ENCODE results near the gene TPM3.

DNA sequence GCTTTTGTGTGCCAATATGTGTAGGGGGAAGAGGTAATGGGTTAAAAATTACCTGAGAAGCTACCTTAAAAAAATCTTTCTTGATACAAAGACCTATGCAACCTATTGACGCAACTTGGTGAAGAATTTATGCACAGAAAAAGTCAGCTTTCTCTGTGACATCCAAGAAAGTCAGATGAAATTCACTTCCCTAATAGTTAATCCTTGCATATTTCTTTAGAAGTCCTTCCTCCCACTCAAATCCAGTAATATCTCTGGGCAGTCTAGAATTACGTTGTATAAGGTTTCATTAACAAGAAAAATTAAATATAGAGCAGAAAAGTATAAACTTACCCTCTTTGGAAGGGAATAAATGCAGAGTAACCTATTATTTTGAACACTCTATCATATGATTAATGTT, 31.7 kb upstream of the TPM3 start:
- TF ChIP-seq, protein P1, sequence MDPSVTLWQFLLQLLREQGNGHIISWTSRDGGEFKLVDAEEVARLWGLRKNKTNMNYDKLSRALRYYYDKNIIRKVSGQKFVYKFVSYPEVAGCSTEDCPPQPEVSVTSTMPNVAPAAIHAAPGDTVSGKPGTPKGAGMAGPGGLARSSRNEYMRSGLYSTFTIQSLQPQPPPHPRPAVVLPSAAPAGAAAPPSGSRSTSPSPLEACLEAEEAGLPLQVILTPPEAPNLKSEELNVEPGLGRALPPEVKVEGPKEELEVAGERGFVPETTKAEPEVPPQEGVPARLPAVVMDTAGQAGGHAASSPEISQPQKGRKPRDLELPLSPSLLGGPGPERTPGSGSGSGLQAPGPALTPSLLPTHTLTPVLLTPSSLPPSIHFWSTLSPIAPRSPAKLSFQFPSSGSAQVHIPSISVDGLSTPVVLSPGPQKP (IDR thresholded peaks at IDR 0.05; ENCODE audit: low read depth, low read length): no peak
- TF ChIP-seq HDAC6 (IDR thresholded peaks at IDR 0.05; ENCODE audit: unreplicated experiment) (no peak), EZH2 (IDR thresholded peaks at IDR 0.05; ENCODE audit: borderline replicate concordance, control insufficient read depth, low read depth, low read length) (no peak), SIN3A (IDR thresholded peaks at IDR 0.05; ENCODE audit: low read depth, low read length) (no peak), FOXM1 (IDR thresholded peaks at IDR 0.05; ENCODE audit: low read depth, low read length) (no peak), ZNF274 (IDR thresholded peaks at IDR 0.05; ENCODE audit: insufficient read depth, insufficient read length) (no peak), RAD21 (IDR thresholded peaks at IDR 0.05; ENCODE audit: insufficient read depth, low read depth, low read length) (no peak), HCFC1 (IDR thresholded peaks at IDR 0.05; ENCODE audit: low read length) (no peak)
- TF ChIP-seq, protein P2, sequence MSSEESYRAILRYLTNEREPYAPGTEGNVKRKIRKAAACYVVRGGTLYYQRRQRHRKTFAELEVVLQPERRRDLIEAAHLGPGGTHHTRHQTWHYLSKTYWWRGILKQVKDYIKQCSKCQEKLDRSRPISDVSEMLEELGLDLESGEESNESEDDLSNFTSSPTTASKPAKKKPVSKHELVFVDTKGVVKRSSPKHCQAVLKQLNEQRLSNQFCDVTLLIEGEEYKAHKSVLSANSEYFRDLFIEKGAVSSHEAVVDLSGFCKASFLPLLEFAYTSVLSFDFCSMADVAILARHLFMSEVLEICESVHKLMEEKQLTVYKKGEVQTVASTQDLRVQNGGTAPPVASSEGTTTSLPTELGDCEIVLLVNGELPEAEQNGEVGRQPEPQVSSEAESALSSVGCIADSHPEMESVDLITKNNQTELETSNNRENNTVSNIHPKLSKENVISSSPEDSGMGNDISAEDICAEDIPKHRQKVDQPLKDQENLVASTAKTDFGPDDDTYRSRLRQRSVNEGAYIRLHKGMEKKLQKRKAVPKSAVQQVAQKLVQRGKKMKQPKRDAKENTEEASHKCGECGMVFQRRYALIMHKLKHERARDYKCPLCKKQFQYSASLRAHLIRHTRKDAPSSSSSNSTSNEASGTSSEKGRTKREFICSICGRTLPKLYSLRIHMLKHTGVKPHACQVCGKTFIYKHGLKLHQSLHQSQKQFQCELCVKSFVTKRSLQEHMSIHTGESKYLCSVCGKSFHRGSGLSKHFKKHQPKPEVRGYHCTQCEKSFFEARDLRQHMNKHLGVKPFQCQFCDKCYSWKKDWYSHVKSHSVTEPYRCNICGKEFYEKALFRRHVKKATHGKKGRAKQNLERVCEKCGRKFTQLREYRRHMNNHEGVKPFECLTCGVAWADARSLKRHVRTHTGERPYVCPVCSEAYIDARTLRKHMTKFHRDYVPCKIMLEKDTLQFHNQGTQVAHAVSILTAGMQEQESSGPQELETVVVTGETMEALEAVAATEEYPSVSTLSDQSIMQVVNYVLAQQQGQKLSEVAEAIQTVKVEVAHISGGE (CRISPR knock-in tag; IDR thresholded peaks at IDR 0.05): no peak
- TF ChIP-seq, protein P3, sequence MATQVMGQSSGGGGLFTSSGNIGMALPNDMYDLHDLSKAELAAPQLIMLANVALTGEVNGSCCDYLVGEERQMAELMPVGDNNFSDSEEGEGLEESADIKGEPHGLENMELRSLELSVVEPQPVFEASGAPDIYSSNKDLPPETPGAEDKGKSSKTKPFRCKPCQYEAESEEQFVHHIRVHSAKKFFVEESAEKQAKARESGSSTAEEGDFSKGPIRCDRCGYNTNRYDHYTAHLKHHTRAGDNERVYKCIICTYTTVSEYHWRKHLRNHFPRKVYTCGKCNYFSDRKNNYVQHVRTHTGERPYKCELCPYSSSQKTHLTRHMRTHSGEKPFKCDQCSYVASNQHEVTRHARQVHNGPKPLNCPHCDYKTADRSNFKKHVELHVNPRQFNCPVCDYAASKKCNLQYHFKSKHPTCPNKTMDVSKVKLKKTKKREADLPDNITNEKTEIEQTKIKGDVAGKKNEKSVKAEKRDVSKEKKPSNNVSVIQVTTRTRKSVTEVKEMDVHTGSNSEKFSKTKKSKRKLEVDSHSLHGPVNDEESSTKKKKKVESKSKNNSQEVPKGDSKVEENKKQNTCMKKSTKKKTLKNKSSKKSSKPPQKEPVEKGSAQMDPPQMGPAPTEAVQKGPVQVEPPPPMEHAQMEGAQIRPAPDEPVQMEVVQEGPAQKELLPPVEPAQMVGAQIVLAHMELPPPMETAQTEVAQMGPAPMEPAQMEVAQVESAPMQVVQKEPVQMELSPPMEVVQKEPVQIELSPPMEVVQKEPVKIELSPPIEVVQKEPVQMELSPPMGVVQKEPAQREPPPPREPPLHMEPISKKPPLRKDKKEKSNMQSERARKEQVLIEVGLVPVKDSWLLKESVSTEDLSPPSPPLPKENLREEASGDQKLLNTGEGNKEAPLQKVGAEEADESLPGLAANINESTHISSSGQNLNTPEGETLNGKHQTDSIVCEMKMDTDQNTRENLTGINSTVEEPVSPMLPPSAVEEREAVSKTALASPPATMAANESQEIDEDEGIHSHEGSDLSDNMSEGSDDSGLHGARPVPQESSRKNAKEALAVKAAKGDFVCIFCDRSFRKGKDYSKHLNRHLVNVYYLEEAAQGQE (IDR thresholded peaks at IDR 0.05; ENCODE audit: low read depth, low read length): no peak
- TF ChIP-seq, protein P4, sequence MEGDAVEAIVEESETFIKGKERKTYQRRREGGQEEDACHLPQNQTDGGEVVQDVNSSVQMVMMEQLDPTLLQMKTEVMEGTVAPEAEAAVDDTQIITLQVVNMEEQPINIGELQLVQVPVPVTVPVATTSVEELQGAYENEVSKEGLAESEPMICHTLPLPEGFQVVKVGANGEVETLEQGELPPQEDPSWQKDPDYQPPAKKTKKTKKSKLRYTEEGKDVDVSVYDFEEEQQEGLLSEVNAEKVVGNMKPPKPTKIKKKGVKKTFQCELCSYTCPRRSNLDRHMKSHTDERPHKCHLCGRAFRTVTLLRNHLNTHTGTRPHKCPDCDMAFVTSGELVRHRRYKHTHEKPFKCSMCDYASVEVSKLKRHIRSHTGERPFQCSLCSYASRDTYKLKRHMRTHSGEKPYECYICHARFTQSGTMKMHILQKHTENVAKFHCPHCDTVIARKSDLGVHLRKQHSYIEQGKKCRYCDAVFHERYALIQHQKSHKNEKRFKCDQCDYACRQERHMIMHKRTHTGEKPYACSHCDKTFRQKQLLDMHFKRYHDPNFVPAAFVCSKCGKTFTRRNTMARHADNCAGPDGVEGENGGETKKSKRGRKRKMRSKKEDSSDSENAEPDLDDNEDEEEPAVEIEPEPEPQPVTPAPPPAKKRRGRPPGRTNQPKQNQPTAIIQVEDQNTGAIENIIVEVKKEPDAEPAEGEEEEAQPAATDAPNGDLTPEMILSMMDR (IDR thresholded peaks at IDR 0.05 in 2 of 3, conservative IDR thresholded peaks at IDR 0.05 in 1 of 3; ENCODE audit: control insufficient read depth in 2 of 3, extremely low read depth in 1 of 3, insufficient read depth in 1 of 3, low read depth in 3 of 3, low read length in 3 of 3): no peak

Data from GM12878 (cell line).